Loucy (cell line): ENCODE measurements around the gene TMOD4.

ENCODE experiments used
- EZH2phosphoT487 ChIP-seq: fragments of 200-600 bp; IDR thresholded peaks from 2 replicates; pipeline ENCODE4 v1.6.1; 2018; ENCODE audit warnings: antibody characterized with exemption, mild to moderate bottlenecking, moderate library complexity, borderline replicate concordance
- TF ChIP-seq, protein P1 (sequence below): fragments of 200-600 bp; sonication (generic); conservative IDR thresholded peaks from 2 replicates; pipeline ENCODE4 v1.5.1; 2014; ENCODE audit warnings: mild to moderate bottlenecking, antibody characterized with exemption, low read length

DNA sequence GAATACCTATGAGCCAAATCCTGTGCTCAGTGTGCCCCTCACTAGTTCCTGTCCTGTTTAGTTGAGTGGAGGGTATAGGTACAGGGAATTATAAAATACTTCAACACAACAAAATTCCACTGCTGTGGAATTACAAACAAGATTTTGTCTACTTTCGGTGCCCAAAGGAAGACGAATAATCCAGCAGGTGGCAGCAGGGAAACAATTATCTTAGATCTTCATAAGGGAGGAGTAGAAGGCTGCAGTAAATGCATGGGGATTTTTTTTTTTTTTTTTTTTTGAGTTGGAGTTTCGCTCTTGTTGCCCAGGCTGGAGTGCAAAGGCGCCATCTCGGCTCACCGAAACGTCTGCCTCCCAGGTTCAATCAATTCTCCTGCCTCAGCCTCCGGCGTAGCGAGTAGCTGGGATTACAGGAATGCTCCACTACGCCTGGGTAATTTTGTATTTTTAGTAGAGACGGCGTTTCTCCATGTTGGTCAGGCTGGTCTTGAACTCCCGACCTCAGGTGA, 20.6 kb upstream of the TMOD4 start:
- TF ChIP-seq, protein P1, sequence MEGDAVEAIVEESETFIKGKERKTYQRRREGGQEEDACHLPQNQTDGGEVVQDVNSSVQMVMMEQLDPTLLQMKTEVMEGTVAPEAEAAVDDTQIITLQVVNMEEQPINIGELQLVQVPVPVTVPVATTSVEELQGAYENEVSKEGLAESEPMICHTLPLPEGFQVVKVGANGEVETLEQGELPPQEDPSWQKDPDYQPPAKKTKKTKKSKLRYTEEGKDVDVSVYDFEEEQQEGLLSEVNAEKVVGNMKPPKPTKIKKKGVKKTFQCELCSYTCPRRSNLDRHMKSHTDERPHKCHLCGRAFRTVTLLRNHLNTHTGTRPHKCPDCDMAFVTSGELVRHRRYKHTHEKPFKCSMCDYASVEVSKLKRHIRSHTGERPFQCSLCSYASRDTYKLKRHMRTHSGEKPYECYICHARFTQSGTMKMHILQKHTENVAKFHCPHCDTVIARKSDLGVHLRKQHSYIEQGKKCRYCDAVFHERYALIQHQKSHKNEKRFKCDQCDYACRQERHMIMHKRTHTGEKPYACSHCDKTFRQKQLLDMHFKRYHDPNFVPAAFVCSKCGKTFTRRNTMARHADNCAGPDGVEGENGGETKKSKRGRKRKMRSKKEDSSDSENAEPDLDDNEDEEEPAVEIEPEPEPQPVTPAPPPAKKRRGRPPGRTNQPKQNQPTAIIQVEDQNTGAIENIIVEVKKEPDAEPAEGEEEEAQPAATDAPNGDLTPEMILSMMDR, result peak; percentile 69
- TF ChIP-seq EZH2phosphoT487, result no peak
